A549 (cell line): Measurements from ENCODE around the gene ATG101.

Experiments used
- NPAS2 ChIP-seq: fragments of 250-450 bp; sonication (Bioruptor Pico); IDR thresholded peaks from 2 replicates; pipeline ENCODE4 v1.8.0; 2022; ENCODE audit warnings: mild to moderate bottlenecking, moderate library complexity, borderline replicate concordance
- PBX3 ChIP-seq: IDR thresholded peaks from 2 replicates; pipeline ENCODE4 v1.6.1; 2012
- RAD21 ChIP-seq, 2 experiments: fragments of >200 bp in 1 of 2; sonication (Bioruptor Twin) in 1 of 2; formaldehyde crosslinking in 1 of 2; IDR thresholded peaks in 1 of 2; conservative IDR thresholded peaks in 1 of 2; 2 replicates in 1 of 2; 3 replicates in 1 of 2; pipeline ENCODE4 v1.6.1; 2012 to 2018; ENCODE audit warnings: inconsistent platforms in 1 of 2
- TF ChIP-seq, protein P1 (sequence below): fragments of 200-600 bp; sonication (generic); IDR thresholded peaks from 2 replicates; pipeline ENCODE4 v1.6.1; 2016; ENCODE audit warnings: antibody characterized with exemption, mild to moderate bottlenecking, moderate library complexity
- TF ChIP-seq, protein P2 (sequence below): fragments of >200 bp; sonication (Bioruptor Twin); formaldehyde crosslinking; IDR thresholded peaks from 3 replicates; pipeline ENCODE4 v1.5.1; 2016

GRCh38 chr12:52082988-52083637 is 13.3 kb downstream of the ATG101 start:
- TF ChIP-seq, protein P1, sequence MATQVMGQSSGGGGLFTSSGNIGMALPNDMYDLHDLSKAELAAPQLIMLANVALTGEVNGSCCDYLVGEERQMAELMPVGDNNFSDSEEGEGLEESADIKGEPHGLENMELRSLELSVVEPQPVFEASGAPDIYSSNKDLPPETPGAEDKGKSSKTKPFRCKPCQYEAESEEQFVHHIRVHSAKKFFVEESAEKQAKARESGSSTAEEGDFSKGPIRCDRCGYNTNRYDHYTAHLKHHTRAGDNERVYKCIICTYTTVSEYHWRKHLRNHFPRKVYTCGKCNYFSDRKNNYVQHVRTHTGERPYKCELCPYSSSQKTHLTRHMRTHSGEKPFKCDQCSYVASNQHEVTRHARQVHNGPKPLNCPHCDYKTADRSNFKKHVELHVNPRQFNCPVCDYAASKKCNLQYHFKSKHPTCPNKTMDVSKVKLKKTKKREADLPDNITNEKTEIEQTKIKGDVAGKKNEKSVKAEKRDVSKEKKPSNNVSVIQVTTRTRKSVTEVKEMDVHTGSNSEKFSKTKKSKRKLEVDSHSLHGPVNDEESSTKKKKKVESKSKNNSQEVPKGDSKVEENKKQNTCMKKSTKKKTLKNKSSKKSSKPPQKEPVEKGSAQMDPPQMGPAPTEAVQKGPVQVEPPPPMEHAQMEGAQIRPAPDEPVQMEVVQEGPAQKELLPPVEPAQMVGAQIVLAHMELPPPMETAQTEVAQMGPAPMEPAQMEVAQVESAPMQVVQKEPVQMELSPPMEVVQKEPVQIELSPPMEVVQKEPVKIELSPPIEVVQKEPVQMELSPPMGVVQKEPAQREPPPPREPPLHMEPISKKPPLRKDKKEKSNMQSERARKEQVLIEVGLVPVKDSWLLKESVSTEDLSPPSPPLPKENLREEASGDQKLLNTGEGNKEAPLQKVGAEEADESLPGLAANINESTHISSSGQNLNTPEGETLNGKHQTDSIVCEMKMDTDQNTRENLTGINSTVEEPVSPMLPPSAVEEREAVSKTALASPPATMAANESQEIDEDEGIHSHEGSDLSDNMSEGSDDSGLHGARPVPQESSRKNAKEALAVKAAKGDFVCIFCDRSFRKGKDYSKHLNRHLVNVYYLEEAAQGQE, result no peak
- TF ChIP-seq RAD21 (conservative IDR thresholded peaks at IDR 0.05 in 1 of 2, IDR thresholded peaks at IDR 0.05 in 1 of 2), result peak; percentile 86 to 91
- no peak for TF ChIP-seq NPAS2 (CRISPR knock-in tag)
- no peak for TF ChIP-seq PBX3
- TF ChIP-seq, protein P2, sequence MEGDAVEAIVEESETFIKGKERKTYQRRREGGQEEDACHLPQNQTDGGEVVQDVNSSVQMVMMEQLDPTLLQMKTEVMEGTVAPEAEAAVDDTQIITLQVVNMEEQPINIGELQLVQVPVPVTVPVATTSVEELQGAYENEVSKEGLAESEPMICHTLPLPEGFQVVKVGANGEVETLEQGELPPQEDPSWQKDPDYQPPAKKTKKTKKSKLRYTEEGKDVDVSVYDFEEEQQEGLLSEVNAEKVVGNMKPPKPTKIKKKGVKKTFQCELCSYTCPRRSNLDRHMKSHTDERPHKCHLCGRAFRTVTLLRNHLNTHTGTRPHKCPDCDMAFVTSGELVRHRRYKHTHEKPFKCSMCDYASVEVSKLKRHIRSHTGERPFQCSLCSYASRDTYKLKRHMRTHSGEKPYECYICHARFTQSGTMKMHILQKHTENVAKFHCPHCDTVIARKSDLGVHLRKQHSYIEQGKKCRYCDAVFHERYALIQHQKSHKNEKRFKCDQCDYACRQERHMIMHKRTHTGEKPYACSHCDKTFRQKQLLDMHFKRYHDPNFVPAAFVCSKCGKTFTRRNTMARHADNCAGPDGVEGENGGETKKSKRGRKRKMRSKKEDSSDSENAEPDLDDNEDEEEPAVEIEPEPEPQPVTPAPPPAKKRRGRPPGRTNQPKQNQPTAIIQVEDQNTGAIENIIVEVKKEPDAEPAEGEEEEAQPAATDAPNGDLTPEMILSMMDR, result peak; percentile 95
